ENCODE data around the gene DNAJC5G. TPM values are rescaled to one million over a fixed set of nuclear protein-coding genes. Genes with fewer than 3 reads are reported as not detected.

Gene DNAJC5G
- total RNA-seq, 1 donor from 2014 or later: not detected

GRCh38 chr2:27308359-27308881 lies 33.2 kb downstream of the DNAJC5G start, which contains the start of gene UCN:
TSS of gene UCN (minus strand) at chr2:27308445. CDS start at chr2:27307895, 550 bp downstream.
- peaks cover 12% of the 10 kb centered on the region for H3K4me1 ChIP-seq
- Mint-ChIP-seq H3K36me3 (peaks cover 5% of the 10 kb centered on the region), H3K27ac (no peak within 1 kb of the TSS), H3K4me1 (no peaks in the 10 kb centered on the region), H3K9me3 (no peaks in the 10 kb centered on the region), H3K27me3 (ENCODE audit: insufficient read depth, low read depth) (peaks cover 31% of the 10 kb centered on the region), H3K4me3 (peak within 1 kb of the TSS; percentile 30)
- H4K20me1 ChIP-seq (ENCODE audit: low read depth): peaks cover 40% of the 10 kb centered on the region
- H3K27me3 ChIP-seq: peaks cover 49% of the 10 kb centered on the region
- H3K27ac ChIP-seq: no peak within 1 kb of the TSS
- no peak within 1 kb of the TSS for H2AFZ ChIP-seq (replicated peaks)
- no peaks in the 10 kb centered on the region for H3K36me3 ChIP-seq
- H3K4me3 ChIP-seq: peak within 1 kb of the TSS; percentile 17
- peaks cover 12% of the 10 kb centered on the region for H3F3A ChIP-seq (ENCODE audit: low read depth)
- peak within 1 kb of the TSS; percentile 70 for H3K4me2 ChIP-seq
- TF ChIP-seq, protein P1, sequence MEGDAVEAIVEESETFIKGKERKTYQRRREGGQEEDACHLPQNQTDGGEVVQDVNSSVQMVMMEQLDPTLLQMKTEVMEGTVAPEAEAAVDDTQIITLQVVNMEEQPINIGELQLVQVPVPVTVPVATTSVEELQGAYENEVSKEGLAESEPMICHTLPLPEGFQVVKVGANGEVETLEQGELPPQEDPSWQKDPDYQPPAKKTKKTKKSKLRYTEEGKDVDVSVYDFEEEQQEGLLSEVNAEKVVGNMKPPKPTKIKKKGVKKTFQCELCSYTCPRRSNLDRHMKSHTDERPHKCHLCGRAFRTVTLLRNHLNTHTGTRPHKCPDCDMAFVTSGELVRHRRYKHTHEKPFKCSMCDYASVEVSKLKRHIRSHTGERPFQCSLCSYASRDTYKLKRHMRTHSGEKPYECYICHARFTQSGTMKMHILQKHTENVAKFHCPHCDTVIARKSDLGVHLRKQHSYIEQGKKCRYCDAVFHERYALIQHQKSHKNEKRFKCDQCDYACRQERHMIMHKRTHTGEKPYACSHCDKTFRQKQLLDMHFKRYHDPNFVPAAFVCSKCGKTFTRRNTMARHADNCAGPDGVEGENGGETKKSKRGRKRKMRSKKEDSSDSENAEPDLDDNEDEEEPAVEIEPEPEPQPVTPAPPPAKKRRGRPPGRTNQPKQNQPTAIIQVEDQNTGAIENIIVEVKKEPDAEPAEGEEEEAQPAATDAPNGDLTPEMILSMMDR (IDR thresholded peaks at IDR 0.05): no peak
- TF ChIP-seq EZH2phosphoT487 (IDR thresholded peaks at IDR 0.05): no peak
- no peak for TF ChIP-seq EZH2 (IDR thresholded peaks at IDR 0.05)
- H3K9ac ChIP-seq: no peak within 1 kb of the TSS
- H3K9me3 ChIP-seq (ENCODE audit: low read depth): no peaks in the 10 kb centered on the region
- H3K79me2 ChIP-seq (ENCODE audit: low read depth): no peaks in the 10 kb centered on the region
- peak; percentile 88 for DNase-seq (ENCODE audit: low spot score)

DNA sequence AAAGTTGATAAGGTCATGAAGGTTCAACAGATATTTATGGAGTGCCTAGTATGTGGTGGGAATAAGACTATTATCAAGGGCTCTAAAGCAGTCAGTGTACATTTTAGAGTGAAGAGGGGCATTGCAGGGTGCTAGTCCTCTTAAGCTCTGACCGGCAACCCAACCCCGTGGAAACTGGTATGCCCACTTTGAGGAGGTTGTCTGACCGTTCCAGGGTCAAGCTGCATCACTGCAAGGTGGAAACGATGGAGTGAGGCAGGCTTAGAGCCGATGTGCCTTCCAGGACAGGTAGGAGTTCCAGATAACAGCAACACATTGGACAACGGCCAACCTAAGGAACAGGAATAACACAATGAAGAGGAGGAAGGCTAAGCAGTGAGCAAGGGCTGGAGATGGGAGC lies 34.4 kb downstream of the DNAJC5G start:
- DNase-seq (ENCODE audit: low spot score): no peak
- Mint-ChIP-seq H3K27me3 (ENCODE audit: insufficient read depth, low read depth) (peaks cover 27% of the 10 kb centered on the region), H3K36me3 (peaks cover 5% of the 10 kb centered on the region), H3K27ac (no peak overlapping the region), H3K4me1 (no peaks in the 10 kb centered on the region), H3K4me3 (peak overlapping the region; percentile 9), H3K9me3 (no peaks in the 10 kb centered on the region)
- no peak overlapping the region for H3K4me2 ChIP-seq
- H3K36me3 ChIP-seq: no peaks in the 10 kb centered on the region
- peaks cover 12% of the 10 kb centered on the region for H3K4me1 ChIP-seq
- no peak overlapping the region for H3K4me3 ChIP-seq
- H3K79me2 ChIP-seq (ENCODE audit: low read depth): no peaks in the 10 kb centered on the region
- no peak for TF ChIP-seq EZH2phosphoT487 (IDR thresholded peaks at IDR 0.05)
- TF ChIP-seq, protein P1 (IDR thresholded peaks at IDR 0.05): no peak
- no peak for TF ChIP-seq EZH2 (IDR thresholded peaks at IDR 0.05)
- H3K9ac ChIP-seq: no peak overlapping the region
- H3K27ac ChIP-seq: no peak overlapping the region
- peaks cover 12% of the 10 kb centered on the region for H3F3A ChIP-seq (ENCODE audit: low read depth)
- no peak overlapping the region for H2AFZ ChIP-seq (replicated peaks)
- peaks cover 40% of the 10 kb centered on the region for H4K20me1 ChIP-seq (ENCODE audit: low read depth)
- H3K27me3 ChIP-seq: peaks cover 45% of the 10 kb centered on the region
- H3K9me3 ChIP-seq (ENCODE audit: low read depth): no peaks in the 10 kb centered on the region

DNA sequence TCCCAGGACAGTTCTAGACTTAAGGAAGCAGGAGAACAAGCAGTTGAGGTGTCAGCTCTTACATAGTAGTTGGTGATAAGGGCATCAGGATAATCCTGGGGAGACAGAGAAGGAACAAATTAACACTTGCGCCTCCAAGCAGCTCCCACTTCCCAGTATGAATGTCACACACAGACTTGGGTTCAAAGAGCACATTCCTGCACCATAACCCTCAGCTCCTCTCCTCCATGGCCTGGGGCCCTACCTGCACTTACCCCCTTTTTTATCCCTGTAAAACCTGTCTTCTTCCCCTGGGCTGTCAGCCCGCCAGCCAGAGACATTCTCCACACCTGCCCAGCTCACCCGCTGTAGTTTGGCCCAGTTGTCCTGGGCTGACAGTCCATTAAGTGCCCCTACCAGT lies 36.9 kb downstream of the DNAJC5G start:
- H2AFZ ChIP-seq (replicated peaks): no peak overlapping the region
- no peak overlapping the region for H3K4me2 ChIP-seq
- H3K36me3 ChIP-seq: no peaks in the 10 kb centered on the region
- no peaks in the 10 kb centered on the region for H3K79me2 ChIP-seq (ENCODE audit: low read depth)
- H3K4me1 ChIP-seq: peaks cover 8% of the 10 kb centered on the region
- peaks cover 29% of the 10 kb centered on the region for H4K20me1 ChIP-seq (ENCODE audit: low read depth)
- DNase-seq (ENCODE audit: low spot score): no peak
- H3F3A ChIP-seq (ENCODE audit: low read depth): peaks cover 12% of the 10 kb centered on the region
- no peaks in the 10 kb centered on the region for H3K9me3 Mint-ChIP-seq
- peaks cover 5% of the 10 kb centered on the region for H3K36me3 Mint-ChIP-seq
- TF ChIP-seq, protein P1 (IDR thresholded peaks at IDR 0.05): no peak
- TF ChIP-seq EZH2 (IDR thresholded peaks at IDR 0.05): no peak
- no peak for TF ChIP-seq EZH2phosphoT487 (IDR thresholded peaks at IDR 0.05)
- no peak overlapping the region for H3K27ac Mint-ChIP-seq
- H3K27ac ChIP-seq: no peak overlapping the region
- H3K27me3 ChIP-seq: peaks cover 20% of the 10 kb centered on the region
- H3K4me1 Mint-ChIP-seq: no peaks in the 10 kb centered on the region
- no peak overlapping the region for H3K9ac ChIP-seq
- H3K27me3 Mint-ChIP-seq (ENCODE audit: insufficient read depth, low read depth): peaks cover 8% of the 10 kb centered on the region
- no peak overlapping the region for H3K4me3 ChIP-seq
- H3K9me3 ChIP-seq (ENCODE audit: low read depth): no peaks in the 10 kb centered on the region
- no peak overlapping the region for H3K4me3 Mint-ChIP-seq

All from neural progenitor cell (in vitro differentiated cells).